GM18519 (cell line): ENCODE data around the gene DNAH10.
"Not testable (repeated sequence)": the region's sequence is repeated elsewhere in the genome, so short reads cannot be mapped to it uniquely, and the experiment has no call there.

Experiments used
- ATAC-seq: cut with Tn5 transposase; IDR thresholded peaks from one replicate; pipeline ENCODE4 v1.9.1; 2021; ENCODE audit warnings: mild to moderate bottlenecking, moderate library complexity; ENCODE audit not compliant: unreplicated experiment, low FRiP score

The DNAH10 gene

GRCh38 chr12:123789422-123789821 is 27.3 kb downstream of the DNAH10 start:
- ATAC-seq = not testable (repeated sequence)

DNA sequence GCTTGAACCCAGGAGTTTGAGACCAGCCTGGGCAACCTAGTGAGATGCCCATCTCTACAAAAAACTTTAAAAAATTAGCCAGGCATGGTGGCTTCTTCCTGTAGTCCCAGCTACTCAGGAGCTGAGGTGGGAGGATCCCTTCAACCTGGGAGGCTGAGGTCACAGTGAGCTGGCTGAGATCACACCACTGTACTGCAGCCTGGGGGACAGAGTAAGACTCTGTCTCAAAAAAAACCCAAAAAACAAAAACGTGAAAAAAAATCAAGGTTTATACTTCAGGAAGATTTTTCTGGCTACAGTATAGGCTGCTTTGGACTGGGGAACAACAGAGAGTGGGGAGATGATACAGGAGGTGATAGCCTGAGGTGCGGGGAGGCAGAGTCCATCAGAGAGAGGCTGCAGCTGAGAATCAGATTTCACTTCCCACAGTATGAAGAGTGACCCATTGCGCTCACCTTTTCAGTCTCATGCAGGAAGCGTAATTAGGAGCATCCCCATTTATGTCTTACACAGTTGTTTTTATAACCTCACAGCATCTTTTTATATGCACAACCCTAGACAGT is 28.9 kb downstream of the DNAH10 start:
- ATAC-seq = no peak

GRCh38 chr12:123794027-123794426 is 31.9 kb downstream of the DNAH10 start:
- no peak for ATAC-seq

- no peak for ATAC-seq
Observed at GRCh38 chr12:123798518-123798917, 36.4 kb downstream of the DNAH10 start.

DNA sequence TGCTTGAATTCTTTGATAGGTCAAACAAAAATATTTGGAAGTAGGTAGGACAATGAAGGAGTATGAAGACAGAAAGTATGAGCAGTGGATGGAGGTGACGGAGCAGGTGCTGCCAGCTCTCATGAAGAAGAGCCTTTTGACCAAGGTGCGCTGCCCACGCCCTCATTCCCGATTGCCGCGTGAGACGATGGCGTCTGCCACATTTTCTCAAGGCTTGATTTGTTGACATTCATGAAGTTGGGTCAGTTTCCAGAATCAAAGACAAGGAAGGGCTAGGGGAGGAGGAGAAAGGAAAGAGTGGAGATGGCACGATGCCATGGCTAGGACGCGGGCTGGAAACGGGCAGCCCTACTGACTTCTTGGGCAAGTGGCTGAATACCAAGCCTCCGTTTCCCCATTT is 37.1 kb downstream of the DNAH10 start:
- no peak for ATAC-seq

GRCh38 chr12:123801573-123802178 is 39.6 kb downstream of the DNAH10 start:
- no peak for ATAC-seq

DNA sequence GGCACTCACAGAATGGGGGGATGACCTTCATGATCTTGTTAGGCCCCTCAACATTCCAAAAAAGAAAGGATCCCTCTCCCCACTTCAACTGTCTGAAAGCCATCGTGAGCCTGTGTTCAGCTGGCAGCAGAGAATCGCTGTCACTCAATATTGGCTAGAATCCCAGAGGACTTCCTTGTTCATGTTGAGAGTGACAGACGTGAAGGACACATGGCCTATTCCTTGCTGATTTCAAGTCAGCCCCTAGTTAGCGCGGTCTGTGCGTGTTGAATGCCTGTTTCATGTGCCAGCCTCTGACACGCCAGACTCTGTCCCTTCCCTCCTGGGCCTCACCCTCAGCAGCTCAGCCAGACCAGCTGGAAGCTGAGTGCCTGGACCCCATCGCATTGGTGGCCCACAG is 43.1 kb downstream of the DNAH10 start:
- ATAC-seq = no peak

- no peak for ATAC-seq
Observed at GRCh38 chr12:123807002-123807401, 44.9 kb downstream of the DNAH10 start.

DNA sequence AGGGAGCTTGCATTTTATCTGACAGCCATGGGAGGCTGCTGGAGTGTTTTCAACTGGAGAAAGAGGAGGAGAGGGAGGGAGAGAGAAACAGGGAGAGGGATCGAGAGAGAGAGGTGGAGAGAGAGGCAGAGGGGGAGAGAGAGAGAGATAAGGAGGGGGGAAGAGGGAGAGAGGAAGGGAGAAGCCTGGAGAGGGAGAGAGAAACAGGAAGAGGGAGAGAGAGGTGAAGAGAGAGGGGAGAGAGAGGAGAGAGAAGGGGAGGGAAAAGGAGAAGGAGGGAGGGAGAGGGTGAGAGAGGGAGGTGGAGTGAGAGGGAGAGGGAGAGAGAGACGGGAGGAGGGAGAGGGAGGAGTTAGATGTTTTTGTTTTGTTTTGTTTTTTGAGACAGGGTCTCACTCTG is 45.6 kb downstream of the DNAH10 start:
- ATAC-seq = no peak

DNA sequence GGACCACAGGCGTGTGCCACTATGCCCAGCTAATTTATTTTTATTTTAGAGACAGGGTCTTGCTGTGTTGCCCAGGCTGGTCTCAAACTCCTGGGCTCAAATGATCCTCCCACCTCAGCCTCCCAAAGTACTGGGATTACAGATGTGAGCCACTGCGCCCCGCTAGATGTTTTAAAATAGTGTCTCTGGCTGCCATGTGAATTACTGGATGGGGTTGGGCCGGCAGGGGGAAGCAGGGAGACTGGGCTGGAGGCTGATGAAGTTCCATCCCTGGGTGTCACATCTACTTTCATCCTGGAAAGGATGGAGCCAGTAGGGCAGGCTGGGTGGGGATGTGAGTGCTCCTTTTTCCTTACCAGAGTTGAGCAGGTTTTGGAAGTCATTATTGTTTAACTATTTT is 46.1 kb downstream of the DNAH10 start:
- ATAC-seq = no peak

GRCh38 chr12:123813349-123813748 is 51.2 kb downstream of the DNAH10 start:
- ATAC-seq = no peak

- ATAC-seq = no peak
Observed at GRCh38 chr12:123815968-123816367, 53.9 kb downstream of the DNAH10 start.

GRCh38 chr12:123816896-123817537 is 54.9 kb downstream of the DNAH10 start:
- no peak for ATAC-seq

DNA sequence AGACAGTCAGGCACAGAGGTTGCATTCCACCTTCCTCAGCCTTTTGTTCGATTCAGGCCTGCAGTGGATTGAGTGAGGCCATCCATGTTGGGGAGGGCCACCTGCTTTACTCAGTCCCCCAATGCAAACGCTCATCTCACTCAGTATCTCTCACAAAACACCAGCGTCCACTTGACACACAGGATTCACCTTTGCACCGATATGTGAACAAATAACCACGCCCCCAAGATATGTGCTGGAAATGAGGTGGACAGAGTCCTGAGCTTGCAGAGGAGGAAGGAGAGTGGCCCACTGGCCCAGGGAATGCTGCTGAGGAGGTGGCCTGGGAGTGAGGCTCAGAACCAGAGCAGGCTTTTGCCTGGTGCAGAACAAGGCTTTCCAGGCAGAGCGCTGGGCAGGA is 60.7 kb downstream of the DNAH10 start:
- ATAC-seq = no peak

DNA sequence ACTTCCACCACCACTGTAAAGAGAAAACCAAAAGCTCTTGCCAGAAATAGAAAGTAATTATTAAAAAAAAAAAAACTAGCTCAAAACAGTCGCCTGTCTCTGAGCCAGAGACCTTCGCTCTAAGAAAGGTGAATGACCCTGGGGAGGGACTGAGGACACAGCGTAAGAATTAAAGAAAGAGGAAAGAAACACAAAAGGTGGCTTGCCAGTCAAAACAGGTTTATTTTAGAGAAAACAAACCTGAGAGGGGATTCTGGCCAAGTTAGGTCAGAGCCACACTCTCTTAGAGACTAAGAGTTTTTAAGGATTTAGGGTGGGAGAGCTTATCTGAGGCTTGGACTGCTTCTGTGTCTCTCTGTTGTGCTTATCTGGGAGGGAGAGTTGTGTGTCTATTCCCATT is 66.0 kb downstream of the DNAH10 start:
- ATAC-seq = no peak

DNA sequence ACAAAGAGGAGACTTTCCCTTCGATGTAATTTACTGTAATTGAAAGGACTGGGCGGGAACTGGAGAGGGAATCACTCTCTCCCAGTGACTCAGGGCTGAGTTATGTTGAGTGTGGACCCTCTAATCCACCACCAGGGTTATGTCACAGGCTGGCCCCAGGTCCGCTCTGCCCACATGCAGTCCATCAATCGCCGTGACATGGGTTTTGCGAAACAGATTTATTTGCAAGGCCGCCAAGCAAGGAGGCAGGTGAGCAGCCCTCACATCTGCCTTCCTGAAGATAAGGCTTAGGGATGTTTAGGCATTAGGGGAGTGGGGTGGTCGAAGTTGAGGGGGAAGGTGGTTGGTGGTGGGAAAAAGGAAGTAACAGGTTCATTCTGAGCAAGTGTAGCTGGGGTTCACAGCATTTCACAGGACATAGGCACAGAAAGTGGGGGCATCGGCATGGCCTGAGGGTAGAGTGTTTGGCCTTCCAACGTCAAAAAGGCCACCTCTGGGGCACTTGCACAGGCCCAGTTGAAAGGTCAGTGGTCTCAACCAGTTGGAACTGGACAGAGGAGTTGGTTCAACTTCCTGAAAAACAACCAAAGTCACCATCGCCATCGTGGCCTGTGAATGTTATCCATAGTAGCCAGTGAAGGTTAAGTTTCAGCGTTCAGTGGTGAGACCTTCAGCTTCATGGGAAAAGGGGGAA is 66.9 kb downstream of the DNAH10 start:
- no peak for ATAC-seq

GRCh38 chr12:123829561-123829960 is 67.5 kb downstream of the DNAH10 start:
- no peak for ATAC-seq

DNA sequence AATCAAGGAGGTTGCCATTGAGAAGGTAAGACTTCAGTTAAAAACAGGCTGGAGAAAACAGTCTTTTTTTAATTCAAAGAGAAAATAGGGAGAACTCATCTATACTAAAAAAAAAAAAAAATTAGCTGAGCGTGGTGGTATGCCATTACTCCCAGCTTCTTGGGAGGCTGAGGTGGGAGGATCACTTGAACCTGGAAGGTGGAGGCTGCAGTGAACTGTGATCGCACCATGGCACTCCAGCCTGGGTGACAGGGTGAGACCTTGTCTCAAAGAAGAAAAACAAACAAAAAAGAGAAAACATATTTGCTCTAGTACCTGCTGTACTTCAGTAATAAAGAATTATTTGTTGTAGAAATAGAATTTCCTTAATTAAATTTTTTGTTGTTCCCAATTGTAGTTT is 68.6 kb downstream of the DNAH10 start:
- ATAC-seq = no peak

DNA sequence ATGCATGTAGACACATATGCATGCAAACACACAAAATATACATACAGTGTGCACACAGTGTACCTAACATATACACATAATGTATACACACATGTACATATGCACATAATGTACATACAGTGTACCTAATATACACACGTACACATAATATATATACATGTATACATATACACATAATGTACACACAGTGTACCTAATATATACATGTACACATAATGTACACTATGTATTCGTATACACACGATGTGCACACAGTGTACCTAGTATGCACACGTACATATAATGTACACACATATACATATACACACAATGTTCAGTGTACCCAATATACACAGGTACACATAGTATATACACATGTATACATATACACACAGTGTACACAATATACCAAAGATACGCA is 70.0 kb downstream of the DNAH10 start:
- ATAC-seq = no peak

GRCh38 chr12:123833830-123834229 is 71.7 kb downstream of the DNAH10 start:
- no peak for ATAC-seq

DNA sequence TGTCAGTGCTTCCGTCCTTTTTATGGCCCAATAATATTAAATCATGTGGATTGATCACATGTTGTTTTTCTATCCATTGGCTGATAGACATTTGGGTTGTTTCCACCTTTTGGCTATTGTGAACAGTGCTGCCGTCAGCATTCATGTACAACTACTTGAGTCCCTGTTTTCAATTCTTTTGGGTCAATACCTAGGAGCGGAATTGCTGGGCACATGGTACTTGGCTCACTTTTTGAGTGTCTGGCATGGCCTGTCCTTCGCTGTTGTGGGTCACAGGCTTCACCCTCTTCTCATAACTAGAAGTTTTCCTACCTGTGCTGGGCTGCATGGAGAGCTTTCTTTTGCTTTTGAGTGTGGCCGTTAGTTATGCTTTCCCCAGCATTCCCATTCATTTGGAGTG is 72.7 kb downstream of the DNAH10 start:
- no peak for ATAC-seq

GRCh38 chr12:123836292-123836691 is 74.2 kb downstream of the DNAH10 start:
- ATAC-seq = no peak
